ENCODE results near the gene PATL1. TPM values are rescaled to one million over a fixed set of nuclear protein-coding genes. Genes with fewer than 3 reads are reported as not detected.

PATL1 gene
- total and polyA plus RNA-seq, 11 donors: 9.3 to 33.3 (median 23.9) TPM

GRCh38 chr11:59610289-59610688 lies 58.5 kb downstream of the PATL1 start:
- WGBS, 4 donors: 89 to 96% (median 96%) methylated on average over 7 of the region's 7 CpGs
- DNase-seq: no peak
- Histone ChIP-seq H3K27me3 (no peaks in the 10 kb centered on the region), H3K9me3 (no peaks in the 10 kb centered on the region), H3K36me3 (peaks cover 0 to 56% (median 53%) of the 10 kb centered on the region in 9 donors), H3K27ac (peak overlapping the region in 1 of 12 donors; percentile 77), H3K4me1 (peaks cover 0 to 65% (median 45%) of the 10 kb centered on the region in 12 donors), H3K4me3 (no peak overlapping the region)
- ATAC-seq: no peak
- TF ChIP-seq, protein P1, sequence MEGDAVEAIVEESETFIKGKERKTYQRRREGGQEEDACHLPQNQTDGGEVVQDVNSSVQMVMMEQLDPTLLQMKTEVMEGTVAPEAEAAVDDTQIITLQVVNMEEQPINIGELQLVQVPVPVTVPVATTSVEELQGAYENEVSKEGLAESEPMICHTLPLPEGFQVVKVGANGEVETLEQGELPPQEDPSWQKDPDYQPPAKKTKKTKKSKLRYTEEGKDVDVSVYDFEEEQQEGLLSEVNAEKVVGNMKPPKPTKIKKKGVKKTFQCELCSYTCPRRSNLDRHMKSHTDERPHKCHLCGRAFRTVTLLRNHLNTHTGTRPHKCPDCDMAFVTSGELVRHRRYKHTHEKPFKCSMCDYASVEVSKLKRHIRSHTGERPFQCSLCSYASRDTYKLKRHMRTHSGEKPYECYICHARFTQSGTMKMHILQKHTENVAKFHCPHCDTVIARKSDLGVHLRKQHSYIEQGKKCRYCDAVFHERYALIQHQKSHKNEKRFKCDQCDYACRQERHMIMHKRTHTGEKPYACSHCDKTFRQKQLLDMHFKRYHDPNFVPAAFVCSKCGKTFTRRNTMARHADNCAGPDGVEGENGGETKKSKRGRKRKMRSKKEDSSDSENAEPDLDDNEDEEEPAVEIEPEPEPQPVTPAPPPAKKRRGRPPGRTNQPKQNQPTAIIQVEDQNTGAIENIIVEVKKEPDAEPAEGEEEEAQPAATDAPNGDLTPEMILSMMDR (IDR thresholded peaks at IDR 0.05): no peak
- TF ChIP-seq POLR2A (IDR thresholded peaks at IDR 0.05): no peak
- intact Hi-C loops (cut with DNase I): loop anchor here in 6 of 10 donors (5.0 to 10.0 kb wide), 7 partner anchors 33 to 63 kb away; partner anchors contain the start of gene PATL1 (in 2 of the 6)

DNA sequence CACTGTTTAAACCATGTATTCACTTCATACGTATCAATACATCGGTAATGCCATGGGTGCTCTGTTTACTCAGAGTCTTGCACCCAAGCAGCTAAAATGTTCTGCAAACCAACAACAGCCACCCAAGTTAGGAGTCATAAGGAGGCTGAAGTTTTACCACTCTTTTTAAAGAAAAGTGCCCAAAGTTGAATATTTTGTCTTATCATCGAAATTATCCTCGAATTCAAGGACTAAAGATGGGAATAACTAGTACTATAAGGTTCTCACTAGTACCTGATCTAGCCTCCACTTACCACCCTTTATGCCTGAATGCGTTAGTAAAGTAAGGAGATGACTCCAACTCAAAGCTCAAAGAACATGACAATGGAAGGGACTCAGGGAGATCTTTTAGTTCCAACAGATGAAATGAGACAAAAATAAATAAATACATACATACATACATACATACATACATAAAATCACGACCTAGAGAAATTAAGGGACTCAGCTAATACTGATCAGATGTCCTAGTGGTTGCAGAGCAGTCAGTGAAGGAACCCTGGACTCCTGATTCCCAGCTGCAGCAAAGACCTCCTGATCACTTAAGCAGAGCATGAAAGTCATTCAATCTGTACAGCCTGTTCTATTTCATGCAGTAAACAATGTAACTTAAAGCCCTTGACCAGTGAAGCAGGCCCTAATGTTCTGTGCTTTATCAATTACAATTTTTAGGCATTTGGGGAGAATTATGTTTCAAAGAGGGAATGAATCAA lies 61.0 kb downstream of the PATL1 start:
- TF ChIP-seq, protein P1 (IDR thresholded peaks at IDR 0.05): no peak
- no peak for TF ChIP-seq POLR2A (IDR thresholded peaks at IDR 0.05)
- intact Hi-C loops (cut with DNase I): loop anchor here in 2 of 10 donors (10.0 kb wide), 1 partner anchor 47 kb away; no protein-coding TSS in a partner anchor
- Histone ChIP-seq H3K27ac (no peak overlapping the region), H3K4me3 (no peak overlapping the region), H3K9me3 (no peaks in the 10 kb centered on the region), H3K27me3 (no peaks in the 10 kb centered on the region), H3K36me3 (peaks cover 0 to 80% (median 77%) of the 10 kb centered on the region in 9 donors), H3K4me1 (peaks cover 0 to 50% (median 28%) of the 10 kb centered on the region in 12 donors)
- DNase-seq: no peak
- no peak for ATAC-seq
- 94 to 96% (median 95%) methylated on average over 6 of the region's 6 CpGs for WGBS, 4 donors

GRCh38 chr11:59602432-59602831 lies 66.4 kb downstream of the PATL1 start:
- ATAC-seq: no peak
- intact Hi-C loops (cut with DNase I): loop anchor here in 3 of 10 donors (5.0 to 10.0 kb wide), 2 partner anchors 40 to 52 kb away; no protein-coding TSS in a partner anchor
- no peaks in the 10 kb centered on the region for H3K9me3 ChIP-seq
- 87 to 96% (median 94%) methylated on average over 6 of the region's 6 CpGs for WGBS, 4 donors
- no peak overlapping the region for H3K4me3 ChIP-seq
- peaks cover 0 to 100% (median 98%) of the 10 kb centered on the region in 9 donors for H3K36me3 ChIP-seq
- DNase-seq: no peak
- no peaks in the 10 kb centered on the region for H3K27me3 ChIP-seq
- no peak overlapping the region for H3K27ac ChIP-seq
- H3K4me1 ChIP-seq: peaks cover 0 to 6% (median 0%) of the 10 kb centered on the region in 12 donors
- no peak for TF ChIP-seq POLR2A (IDR thresholded peaks at IDR 0.05)
- TF ChIP-seq, protein P1 (IDR thresholded peaks at IDR 0.05): no peak

DNA sequence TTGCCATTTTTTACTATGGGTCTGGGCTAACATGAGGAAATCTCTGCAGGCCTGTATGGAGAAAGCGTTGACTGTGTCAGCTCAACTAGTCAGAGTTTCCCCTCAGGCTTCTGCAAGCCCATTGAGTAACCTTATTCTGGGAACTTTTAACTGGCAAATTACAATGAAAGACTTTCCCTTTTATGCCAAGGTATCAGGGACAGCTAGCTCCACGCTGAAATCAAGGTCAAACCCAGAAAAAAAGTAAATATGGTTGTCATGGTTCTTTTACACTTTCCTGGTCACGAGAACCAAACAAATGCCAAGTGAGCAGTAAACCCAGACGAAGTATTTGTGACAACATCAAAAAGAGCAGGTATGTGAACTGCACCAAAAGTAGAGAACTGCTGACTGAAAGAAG lies 67.0 kb downstream of the PATL1 start:
- WGBS, 4 donors: 89 to 92% (median 90%) methylated on average over 4 of the region's 4 CpGs

More for the DNA sequence above, 67.0 kb downstream of the PATL1 start:
- no peaks in the 10 kb centered on the region for H3K27me3 ChIP-seq
- H3K4me1 ChIP-seq: peaks cover 0 to 3% (median 0%) of the 10 kb centered on the region in 12 donors
- no peaks in the 10 kb centered on the region for H3K9me3 ChIP-seq
- no peak overlapping the region for H3K4me3 ChIP-seq
- H3K36me3 ChIP-seq: peaks cover 0 to 100% (median 98%) of the 10 kb centered on the region in 9 donors
- TF ChIP-seq POLR2A (IDR thresholded peaks at IDR 0.05): no peak
- TF ChIP-seq, protein P1 (IDR thresholded peaks at IDR 0.05): no peak
- ATAC-seq: no peak
- no peak overlapping the region for H3K27ac ChIP-seq
- intact Hi-C loops (cut with DNase I): loop anchor here in 3 of 10 donors (5.0 to 10.0 kb wide), 2 partner anchors 41 to 53 kb away; no protein-coding TSS in a partner anchor
- no peak for DNase-seq
